ENCODE data around the gene TBX15. TPM values are rescaled to one million over a fixed set of nuclear protein-coding genes. Genes with fewer than 3 reads are reported as not detected.

The TBX15 gene
- total and polyA plus RNA-seq, 4 donors = 0.07 to 0.31 (median 0.24) TPM

DNA sequence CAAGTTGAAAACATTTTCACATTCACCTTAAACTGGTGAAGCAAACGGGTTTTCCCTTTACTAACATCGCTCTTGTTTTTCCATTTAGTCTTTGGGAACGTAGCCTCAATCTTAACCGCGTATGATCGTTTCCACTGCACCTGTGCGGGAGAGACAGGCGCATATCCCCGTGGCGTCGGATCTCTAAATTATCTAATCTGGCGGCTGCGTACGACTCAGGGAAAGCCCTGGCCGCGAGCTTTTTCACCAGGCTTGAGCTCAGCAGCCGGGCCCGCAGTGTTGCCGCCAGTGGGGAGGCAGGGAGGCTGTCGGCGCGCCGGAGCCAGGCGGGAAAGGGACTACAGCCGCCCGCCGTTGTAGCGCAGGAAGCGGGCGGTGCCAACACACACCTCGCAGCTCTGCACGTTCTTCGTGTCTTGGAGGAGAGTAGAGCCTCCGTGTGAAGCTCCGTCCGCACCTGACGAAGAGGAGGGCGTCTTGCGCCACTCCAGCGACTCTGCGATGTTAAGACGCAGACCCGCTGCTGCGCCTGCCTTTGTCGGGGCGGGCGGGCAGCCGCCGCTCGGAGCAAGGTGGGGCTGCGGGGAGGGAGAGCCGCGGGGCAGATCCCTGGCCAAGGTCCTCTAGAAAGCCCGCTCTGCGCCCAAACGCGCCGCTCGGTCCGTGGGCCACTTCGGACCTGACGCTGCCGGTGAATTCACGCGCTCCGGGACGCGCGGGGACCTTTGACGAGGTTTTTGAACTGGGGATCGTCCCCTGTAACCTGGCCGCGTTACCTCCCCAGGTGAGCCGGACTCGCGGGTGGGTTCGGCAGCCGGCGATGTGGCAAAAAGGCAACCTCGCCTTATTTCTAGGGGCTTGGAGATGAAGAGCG lies 18.5 kb upstream of the TBX15 start:
- no peak for ATAC-seq (ENCODE audit: insufficient read depth, low FRiP score)
- peaks cover 10 to 96% (median 81%) of the 10 kb centered on the region in 3 donors for H3K27me3 ChIP-seq (ENCODE audit: control insufficient read depth in 3 of 3, insufficient read depth in 3 of 3, low read length in 2 of 3)
- DNase-seq = peak in 2 of 3 donors; percentile 18 to 21
- H3K9me3 ChIP-seq (ENCODE audit: control insufficient read depth in 4 of 4, insufficient read depth in 3 of 4, low read length in 3 of 4) = peaks cover 0 to 15% (median 0%) of the 10 kb centered on the region in 4 donors
- H3K4me3 ChIP-seq = no peak overlapping the region
- peaks cover 0 to 20% (median 3%) of the 10 kb centered on the region in 5 donors for H3K4me1 ChIP-seq (ENCODE audit: control insufficient read depth in 5 of 5, insufficient read depth in 5 of 5, low read length in 5 of 5)
- H3K36me3 ChIP-seq (ENCODE audit: control insufficient read depth in 4 of 4, insufficient read depth in 4 of 4, low read length in 4 of 4) = no peaks in the 10 kb centered on the region
- H3K27ac ChIP-seq (ENCODE audit: low read depth in 1 of 2, low read length in 1 of 2) = no peak overlapping the region
- no peak overlapping the region for H3K9ac ChIP-seq (ENCODE audit: insufficient read depth in 1 of 2, low read length in 2 of 2)
- WGBS, 2 donors = 4 to 5% methylated on average over 78 to 81 of the region's 81 CpGs
- TF ChIP-seq, protein P1, sequence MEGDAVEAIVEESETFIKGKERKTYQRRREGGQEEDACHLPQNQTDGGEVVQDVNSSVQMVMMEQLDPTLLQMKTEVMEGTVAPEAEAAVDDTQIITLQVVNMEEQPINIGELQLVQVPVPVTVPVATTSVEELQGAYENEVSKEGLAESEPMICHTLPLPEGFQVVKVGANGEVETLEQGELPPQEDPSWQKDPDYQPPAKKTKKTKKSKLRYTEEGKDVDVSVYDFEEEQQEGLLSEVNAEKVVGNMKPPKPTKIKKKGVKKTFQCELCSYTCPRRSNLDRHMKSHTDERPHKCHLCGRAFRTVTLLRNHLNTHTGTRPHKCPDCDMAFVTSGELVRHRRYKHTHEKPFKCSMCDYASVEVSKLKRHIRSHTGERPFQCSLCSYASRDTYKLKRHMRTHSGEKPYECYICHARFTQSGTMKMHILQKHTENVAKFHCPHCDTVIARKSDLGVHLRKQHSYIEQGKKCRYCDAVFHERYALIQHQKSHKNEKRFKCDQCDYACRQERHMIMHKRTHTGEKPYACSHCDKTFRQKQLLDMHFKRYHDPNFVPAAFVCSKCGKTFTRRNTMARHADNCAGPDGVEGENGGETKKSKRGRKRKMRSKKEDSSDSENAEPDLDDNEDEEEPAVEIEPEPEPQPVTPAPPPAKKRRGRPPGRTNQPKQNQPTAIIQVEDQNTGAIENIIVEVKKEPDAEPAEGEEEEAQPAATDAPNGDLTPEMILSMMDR (IDR thresholded peaks at IDR 0.05; ENCODE audit: control extremely low read depth, extremely low read depth) = no peak

GRCh38 chr1:119005724-119006405 lies 17.7 kb upstream of the TBX15 start:
- H3K4me1 ChIP-seq (ENCODE audit: control insufficient read depth in 5 of 5, insufficient read depth in 5 of 5, low read length in 5 of 5) = peaks cover 0 to 25% (median 3%) of the 10 kb centered on the region in 5 donors
- 10 to 11% methylated on average over 17 of the region's 17 CpGs for WGBS, 2 donors
- no peak overlapping the region for H3K9ac ChIP-seq (ENCODE audit: insufficient read depth in 1 of 2, low read length in 2 of 2)
- peaks cover 0 to 15% (median 0%) of the 10 kb centered on the region in 4 donors for H3K9me3 ChIP-seq (ENCODE audit: control insufficient read depth in 4 of 4, insufficient read depth in 3 of 4, low read length in 3 of 4)
- ATAC-seq (ENCODE audit: insufficient read depth, low FRiP score) (no peak), DNase-seq (peak in 1 of 3 donors; percentile 9)
- no peak overlapping the region for H3K27ac ChIP-seq (ENCODE audit: low read depth in 1 of 2, low read length in 1 of 2)
- no peaks in the 10 kb centered on the region for H3K36me3 ChIP-seq (ENCODE audit: control insufficient read depth in 4 of 4, insufficient read depth in 4 of 4, low read length in 4 of 4)
- TF ChIP-seq, protein P1 (IDR thresholded peaks at IDR 0.05; ENCODE audit: control extremely low read depth, extremely low read depth) = no peak
- no peak overlapping the region for H3K4me3 ChIP-seq
- H3K27me3 ChIP-seq (ENCODE audit: control insufficient read depth in 3 of 3, insufficient read depth in 3 of 3, low read length in 2 of 3) = peaks cover 10 to 98% (median 85%) of the 10 kb centered on the region in 3 donors

- H3K9ac ChIP-seq (ENCODE audit: insufficient read depth in 1 of 2, low read length in 2 of 2) = no peak overlapping the region
- H3K36me3 ChIP-seq (ENCODE audit: control insufficient read depth in 4 of 4, insufficient read depth in 4 of 4, low read length in 4 of 4) = no peaks in the 10 kb centered on the region
- H3K4me3 ChIP-seq = no peak overlapping the region
- H3K27ac ChIP-seq (ENCODE audit: low read depth in 1 of 2, low read length in 1 of 2) = no peak overlapping the region
- TF ChIP-seq, protein P1 (IDR thresholded peaks at IDR 0.05; ENCODE audit: control extremely low read depth, extremely low read depth) = no peak
- no peak for DNase-seq
- 31 to 43% methylated on average over 2 of the region's 2 CpGs for WGBS, 2 donors
- H3K9me3 ChIP-seq (ENCODE audit: control insufficient read depth in 4 of 4, insufficient read depth in 3 of 4, low read length in 3 of 4) = peaks cover 0 to 19% (median 0%) of the 10 kb centered on the region in 4 donors
- peaks cover 0 to 30% (median 11%) of the 10 kb centered on the region in 5 donors for H3K4me1 ChIP-seq (ENCODE audit: control insufficient read depth in 5 of 5, insufficient read depth in 5 of 5, low read length in 5 of 5)
- peaks cover 10 to 99% (median 91%) of the 10 kb centered on the region in 3 donors for H3K27me3 ChIP-seq (ENCODE audit: control insufficient read depth in 3 of 3, insufficient read depth in 3 of 3, low read length in 2 of 3)
- no peak for ATAC-seq (ENCODE audit: insufficient read depth, low FRiP score)
These were observed 16.6 kb upstream of the TBX15 start for GRCh38 chr1:119004781-119005180.

Measured in lung (tissue), 12 donors.